Anterior cingulate cortex (tissue), 58 donors: ENCODE results near the gene DOK7.

Experiments
- DNase-seq, 58 donors: peaks; one replicate each; lab custom pipeline; 2025; lab: John Stamatoyannopoulos, UW

The DOK7 gene

GRCh38 chr4:3472411-3473141, 9.5 kb downstream of the DOK7 start:
- DNase-seq: no peak

- DNase-seq: no peak
Observed at GRCh38 chr4:3473181-3473950, 10.3 kb downstream of the DOK7 start.

DNA sequence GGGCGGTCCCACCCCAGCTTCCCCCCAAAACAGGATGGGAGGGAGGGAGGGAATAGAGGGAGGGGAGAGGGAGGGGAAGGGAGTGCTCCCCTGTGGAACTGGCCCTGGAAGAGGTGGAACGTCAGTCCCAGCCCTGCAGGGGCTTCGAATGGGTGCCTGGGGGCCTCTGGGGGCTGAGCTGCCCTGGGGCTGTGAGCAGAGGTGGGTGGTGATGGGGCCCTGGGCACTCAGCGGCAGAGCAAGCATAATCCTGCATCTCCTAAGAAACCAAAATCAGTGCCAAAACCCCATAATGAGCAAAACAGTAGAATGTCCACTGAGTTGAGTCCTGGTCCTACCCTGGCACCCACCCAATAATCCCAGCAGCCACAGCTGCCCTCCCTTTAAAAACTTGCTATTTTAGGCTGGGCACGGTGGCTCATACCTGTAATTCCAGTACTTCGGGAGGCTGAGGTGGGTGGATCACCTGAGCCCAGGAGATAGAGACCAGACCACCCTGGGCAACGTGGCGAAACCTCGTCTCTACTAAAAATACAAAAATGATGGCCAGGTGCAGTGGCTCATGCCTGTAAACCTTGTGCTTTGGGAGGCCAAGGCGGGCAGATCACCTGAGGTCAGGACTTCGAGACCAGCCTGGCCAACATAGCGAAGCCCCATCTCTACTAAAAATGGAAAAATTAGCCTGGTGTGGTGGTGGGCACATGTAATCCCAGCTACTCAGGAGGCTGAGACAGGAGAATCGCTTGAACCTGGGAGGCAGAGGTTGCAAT, 11.1 kb downstream of the DOK7 start:
- peak in 1 of 58 donors; percentile 11 for DNase-seq

DNA sequence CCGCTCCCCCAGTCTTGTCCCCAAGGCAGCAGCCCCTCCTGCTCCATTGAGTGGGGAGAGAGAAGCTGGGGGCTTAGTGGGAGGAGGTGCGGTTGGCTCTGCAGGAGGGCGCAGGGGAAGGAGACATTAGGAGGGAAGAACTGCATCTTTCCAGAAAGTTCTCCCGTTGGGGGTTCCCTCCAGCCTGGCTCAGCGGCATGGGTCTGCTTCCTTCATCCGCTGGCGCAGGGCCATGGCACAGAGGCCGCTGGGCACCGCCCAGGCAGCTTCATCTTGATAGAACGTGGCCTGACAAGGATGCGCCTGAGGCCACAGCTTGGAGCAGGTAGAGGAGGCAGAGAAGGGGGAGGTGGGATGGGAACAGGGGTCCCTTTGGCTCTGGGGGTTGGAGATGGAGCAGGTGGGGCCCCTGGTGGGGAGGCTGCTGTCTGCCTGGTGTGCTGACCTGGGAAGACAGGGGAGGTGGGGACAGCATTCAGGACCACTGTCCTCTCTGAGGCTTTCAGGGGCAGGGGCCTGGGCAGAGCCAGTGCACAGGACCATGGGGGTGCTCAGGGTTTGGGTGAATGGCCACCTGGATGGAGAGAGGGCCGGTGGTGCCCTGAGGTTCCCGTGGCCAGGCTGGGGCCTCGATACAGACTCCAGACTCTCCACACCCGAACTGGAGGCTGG, 12.1 kb downstream of the DOK7 start:
- no peak for DNase-seq

DNA sequence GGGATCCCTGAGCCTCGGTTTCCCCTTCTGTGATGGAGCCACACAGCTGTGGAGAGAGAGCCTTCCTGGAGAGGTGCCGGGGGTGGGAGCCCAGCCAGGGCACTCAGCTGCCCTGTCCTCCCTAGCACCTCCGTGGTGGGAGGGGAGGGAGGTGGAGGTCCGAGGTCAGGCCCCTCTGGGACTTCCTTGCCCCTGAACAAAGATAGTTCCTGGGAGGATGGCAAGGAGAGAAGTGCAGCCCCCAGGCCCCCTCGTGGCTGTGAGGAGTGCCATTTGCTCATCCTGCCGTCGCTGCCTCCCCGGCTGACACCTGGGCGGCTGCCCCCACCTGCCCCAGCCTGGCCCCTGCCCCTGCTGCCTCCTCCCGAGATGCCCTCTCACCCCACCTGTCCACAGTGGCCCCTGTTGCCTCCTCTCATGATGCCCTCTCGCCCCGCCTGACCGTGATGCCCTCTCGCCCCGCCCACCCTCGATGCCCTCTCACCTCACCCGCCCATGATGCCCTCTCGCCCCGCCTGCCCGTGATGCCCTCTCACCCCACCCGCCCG, 12.7 kb downstream of the DOK7 start:
- no peak for DNase-seq

DNA sequence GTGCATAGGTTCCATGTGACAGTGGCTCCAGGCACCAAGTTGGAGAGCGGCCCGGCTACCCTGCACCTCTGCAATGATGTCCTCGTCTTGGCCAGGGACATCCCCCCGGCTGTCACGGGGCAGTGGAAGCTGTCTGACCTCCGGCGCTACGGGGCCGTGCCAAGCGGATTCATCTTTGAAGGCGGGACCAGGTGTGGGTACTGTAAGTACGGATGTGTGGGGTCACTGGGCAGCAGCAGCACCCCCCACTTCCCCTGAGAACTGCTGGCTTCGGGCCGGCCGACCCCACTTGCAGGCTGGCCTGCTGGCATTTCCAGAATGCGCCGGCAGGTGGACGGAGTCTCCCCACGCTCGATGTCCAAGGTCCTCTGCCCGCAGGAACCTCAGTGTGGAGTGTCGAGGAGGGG, 13.2 kb downstream of the DOK7 start:
- DNase-seq: no peak

DNA sequence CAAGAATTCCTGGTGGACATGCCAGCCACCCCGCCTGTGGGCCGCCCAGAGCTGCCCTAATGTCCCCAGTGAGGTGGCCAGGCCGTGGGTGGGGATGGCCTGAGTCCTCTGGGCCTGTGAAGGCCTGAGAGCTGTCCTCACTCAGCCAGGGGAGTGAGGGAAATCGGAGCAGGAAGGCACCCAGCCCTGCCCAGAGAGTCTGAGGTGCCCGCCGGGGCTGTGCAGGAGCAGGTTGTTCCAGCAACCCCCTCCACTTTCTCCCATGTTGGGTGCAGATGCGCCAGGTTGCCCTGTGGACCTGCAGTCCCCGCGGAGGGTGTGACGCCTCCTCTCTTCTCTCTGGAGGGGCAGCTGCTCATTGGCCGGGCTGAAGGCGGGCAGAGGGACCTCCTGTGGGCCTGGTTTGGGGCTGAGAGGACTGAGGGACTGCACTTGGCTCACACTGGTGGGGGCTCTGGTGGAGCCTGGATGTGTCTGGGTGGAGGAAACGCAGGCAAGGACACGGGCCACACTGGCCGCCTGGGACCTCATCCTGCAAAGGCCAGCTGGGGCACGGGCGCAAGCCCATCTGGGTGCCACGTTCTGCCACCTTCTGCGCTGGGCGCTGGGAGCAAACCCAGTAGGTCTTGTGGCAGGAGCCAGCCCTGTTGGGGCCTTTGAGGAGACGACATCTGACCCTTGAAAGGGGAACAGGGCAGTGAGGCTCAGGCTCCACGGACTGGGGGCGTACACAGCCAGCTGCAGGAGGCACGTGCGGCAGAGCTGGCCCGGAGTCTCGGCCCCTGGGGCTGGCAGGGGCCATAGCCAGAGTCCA, 14.0 kb downstream of the DOK7 start:
- no peak for DNase-seq

GRCh38 chr4:3477750-3478430, 14.8 kb downstream of the DOK7 start:
- no peak for DNase-seq

DNA sequence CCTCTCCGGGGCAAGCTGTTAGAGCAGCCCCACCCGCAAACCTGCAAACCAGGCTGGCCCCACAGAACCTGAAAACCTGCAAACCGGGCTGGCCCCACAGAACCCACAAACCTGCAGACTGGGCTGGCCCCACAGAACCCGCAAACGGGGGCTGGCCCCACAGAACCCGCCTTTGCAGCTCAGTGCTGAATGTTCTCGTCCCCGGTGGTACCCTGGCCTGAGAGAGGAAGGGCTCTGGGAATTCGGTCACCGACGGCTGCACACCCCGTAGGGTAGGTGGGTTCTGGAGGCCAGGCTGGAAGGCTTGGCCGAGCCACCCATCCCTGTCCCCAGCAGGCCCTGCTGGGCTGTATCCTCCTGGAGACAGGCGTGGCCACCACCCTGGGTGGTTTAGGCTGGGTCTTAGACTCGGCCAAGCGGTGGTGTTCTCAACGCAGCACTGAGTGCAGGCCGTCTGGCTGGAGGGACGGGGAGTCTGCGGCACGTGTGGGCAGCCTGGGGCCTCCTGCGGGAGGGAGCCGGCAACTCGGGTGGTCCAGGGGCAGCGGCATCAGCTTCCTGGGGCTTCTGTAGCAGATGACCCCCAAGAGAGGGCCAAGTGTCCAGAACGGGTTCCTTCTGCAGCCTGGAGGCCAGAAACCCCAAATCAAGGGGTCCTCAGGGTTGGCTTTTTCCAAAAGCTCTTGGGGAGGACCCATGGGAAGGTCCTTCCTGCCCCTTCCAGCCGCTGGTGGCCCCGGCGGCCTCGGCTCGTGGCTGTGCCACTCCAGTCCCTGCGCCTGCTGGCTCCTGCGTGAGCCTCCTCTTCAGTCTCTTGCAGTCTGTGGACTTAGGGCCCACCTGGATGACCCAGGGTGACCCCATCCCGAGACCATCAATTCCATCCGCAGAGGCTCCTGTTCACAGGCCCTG, 15.6 kb downstream of the DOK7 start:
- DNase-seq: no peak

DNA sequence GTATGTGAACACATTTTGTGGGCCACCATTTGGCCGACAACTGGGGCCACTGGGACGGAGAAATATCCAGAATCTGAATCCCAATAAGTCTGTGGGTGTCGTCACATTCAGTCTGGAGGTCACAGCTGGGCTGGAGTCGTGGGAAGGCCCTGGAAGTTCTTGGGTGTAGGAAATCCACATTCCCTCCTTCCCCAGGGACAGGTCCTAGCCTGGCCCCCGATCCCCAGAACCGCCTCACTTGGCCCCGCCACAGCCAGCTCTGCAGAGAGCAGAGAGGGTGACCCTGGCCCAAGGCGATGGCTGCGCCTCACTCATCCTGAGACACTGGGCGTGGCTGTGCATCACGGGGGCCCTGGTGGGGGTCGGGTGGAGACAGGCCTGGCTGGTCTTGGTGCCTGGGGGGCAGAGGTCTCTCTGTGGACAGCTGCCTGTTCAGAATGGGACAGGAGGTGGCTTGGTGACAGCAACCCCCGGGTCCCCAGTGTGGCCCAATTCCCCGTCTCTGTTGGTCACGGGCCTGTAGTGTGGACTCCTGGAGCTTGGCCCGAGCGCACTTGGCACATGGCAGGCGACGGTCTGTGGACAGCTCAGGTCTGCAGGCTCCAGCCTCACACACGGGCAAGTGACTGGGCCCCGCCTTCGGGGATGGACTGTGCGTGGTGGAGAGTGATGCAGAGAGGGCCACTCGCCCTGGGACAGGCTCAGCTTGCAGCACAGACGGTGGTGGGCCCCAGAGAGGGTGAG, 16.4 kb downstream of the DOK7 start:
- DNase-seq: no peak

DNA sequence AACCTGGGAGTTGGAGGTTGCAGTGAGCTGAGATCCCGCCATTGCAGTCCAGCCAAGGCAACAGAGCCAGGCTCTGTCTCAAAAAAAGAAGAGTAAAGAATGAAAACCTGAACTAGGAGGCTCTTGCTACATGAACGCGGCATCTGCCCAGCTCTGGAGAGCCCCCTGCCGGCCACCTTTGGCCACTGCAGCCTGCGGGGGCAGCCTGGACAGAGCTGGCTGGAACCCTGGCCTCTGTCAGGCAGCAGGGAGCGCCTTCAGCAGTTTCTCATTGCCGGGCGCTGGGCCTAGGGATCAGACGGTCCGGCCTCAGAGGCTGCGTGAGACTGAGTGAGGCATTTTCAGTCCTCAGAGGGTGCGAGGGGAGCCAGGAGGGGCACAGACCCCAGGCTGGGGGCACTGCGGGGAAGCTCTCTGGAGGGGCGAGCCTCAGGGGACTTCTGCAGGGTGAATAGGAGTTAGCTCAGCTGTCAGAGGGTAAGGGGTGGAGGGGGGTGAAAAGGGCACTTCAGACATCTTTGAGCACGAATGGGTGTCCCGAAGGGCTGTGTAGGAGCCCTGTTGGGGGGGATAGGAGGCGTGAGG, 17.5 kb downstream of the DOK7 start:
- DNase-seq: peak in 53 of 58 donors; percentile 11 to 84 (median 49)

GRCh38 chr4:3481113-3481531, 18.0 kb downstream of the DOK7 start:
- no peak for DNase-seq

DNA sequence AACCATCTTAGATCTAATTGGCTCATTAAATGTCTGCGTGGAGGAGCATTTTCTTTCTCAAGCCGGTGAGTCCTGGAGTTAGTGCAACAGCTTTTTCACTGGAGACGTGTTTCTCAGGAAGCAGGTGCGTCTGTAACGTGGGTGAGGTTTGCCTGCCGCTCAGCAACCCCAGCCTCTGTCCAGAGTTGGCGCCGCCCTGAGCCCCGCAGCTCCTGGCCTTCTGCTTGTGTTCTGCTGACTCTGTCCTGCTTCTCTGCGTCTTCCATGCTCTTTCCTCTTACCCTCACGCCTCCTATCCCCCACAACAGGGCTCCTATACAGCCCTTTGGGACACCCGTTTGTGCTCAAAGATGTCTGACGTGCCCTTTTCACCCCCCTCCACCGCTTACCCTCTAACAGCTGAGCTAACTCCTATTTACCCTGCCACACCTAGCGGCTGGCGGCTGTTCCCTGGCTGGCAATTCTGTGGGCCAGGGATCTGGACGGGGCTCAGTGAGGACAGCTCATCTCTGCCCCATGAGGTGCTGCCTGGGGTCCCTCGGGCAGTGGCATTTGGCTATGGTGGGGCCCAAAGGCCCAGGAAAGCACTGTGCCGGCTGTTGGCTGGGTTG, 18.8 kb downstream of the DOK7 start:
- DNase-seq: no peak

- DNase-seq: no peak
Observed at GRCh38 chr4:3482707-3483106, 19.6 kb downstream of the DOK7 start.

GRCh38 chr4:3483471-3483921, 20.4 kb downstream of the DOK7 start:
- peak in 13 of 58 donors; percentile 12 to 60 (median 29) for DNase-seq
